GM21381 (cell line): Measurements from ENCODE around the gene TTLL9.

ENCODE experiments used
- ATAC-seq: cut with Tn5 transposase; IDR thresholded peaks from one replicate; pipeline ENCODE4 v1.9.1; 2021; ENCODE audit warnings: mild to moderate bottlenecking, moderate library complexity; ENCODE audit not compliant: unreplicated experiment

Gene TTLL9

DNA sequence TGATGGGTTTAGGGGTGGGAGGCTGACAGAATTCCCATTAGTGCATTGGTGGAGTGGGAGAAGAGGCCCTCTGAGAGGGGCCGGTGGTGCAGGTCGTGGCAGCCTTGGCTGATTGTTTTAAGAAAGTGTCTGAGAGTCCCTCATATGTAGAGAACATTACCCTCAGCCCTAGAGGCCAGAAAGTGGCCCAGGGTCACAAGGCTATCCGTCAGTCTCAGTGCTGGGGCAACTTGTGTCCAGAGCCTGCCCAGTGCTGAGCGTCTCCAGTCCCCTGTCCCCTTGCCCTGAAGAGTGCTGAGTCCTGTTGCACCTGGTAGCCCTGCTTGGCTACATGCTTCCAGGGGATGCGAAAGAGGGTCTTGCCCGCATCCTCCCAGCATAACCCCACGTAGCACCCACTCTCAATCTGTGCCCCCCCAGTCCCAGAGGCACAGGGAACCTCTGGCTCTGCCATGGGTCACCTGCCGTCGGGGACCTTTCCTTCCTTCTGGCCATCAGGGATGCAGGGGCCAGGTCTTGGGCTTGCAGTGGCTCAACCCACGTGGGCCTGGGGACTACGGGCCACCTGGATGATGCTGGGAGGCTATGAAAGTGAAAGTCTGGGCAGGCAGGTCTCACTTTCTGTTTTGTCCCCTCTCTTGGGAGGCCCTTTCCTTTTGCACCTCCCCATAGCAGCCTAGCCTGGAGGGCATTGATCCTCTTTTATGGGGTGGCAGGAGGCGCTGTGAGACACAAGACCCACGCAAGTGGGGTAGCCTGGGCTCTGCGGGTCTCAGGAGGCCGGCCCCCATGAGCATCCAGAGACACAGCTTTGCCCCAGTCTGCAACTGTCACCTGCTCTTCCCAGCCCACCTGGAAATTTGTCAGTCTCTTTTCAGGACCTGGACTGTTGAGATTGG lies 12.3 kb upstream of the TTLL9 start:
- peak; percentile 69 for ATAC-seq

GRCh38 chr20:31858760-31859083 lies 11.7 kb upstream of the TTLL9 start:
- no peak for ATAC-seq

DNA sequence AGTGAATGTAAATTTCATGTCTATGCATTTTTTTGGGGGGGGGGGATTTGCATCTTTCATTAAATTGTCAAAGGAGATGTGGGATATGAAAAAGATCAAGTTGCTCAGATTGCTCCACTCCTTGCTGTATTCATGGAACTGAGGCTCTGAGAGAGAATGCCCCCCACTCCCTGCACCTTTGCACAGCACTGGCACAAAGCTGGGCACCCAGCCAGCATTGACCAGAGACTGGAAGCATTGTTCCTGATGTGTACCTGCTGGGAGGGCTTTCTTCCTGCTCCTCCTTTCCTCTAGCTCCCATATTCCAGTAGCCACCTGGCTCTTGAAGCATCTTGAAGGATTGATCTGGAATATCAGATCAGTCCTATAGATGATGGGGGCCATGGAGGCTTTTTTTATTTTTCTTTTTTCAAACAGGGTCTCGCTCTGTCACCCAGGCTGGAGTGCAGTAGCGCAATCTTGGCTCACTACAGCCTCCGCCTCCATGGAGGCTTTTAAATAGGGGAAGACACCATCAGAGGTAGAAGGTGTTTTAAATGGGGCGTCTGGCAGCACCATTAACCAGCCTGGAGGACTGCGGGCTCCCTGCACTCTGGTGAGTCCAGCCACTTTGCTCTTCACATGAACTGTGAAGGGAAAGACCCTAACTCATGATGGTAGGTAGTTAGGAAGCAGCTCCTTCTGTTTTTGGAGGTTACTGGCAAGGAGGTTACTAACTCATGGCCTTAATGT lies 11.0 kb upstream of the TTLL9 start:
- ATAC-seq, result no peak

DNA sequence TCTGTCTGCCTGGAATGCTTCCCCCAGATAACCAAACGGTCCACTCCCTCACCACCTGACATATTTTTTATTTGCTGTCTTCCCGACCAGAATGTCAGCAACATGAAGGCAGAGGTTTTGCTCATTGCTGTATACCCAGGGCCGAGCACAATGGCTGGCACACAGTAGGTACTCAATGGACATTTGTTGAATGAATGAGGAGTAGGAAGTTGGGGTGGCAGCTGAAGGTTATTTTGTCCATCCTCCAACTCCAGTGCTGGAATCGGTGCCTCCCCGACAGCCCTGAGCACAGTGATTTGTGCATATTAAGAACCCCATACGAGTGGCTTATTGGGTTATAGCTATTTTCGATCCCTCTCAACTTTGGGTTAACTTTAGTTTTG lies 10.4 kb upstream of the TTLL9 start:
- no peak for ATAC-seq

- no peak for ATAC-seq
Measured at GRCh38 chr20:31860390-31861134, 9.9 kb upstream of the TTLL9 start.

- ATAC-seq, result no peak
Measured at GRCh38 chr20:31861135-31861384, 9.4 kb upstream of the TTLL9 start.

GRCh38 chr20:31861385-31862156 lies 8.9 kb upstream of the TTLL9 start:
- no peak for ATAC-seq

- ATAC-seq, result no peak
Measured at GRCh38 chr20:31862157-31862470, 8.3 kb upstream of the TTLL9 start.

- no peak for ATAC-seq
Measured at GRCh38 chr20:31862506-31862905, 7.9 kb upstream of the TTLL9 start.

DNA sequence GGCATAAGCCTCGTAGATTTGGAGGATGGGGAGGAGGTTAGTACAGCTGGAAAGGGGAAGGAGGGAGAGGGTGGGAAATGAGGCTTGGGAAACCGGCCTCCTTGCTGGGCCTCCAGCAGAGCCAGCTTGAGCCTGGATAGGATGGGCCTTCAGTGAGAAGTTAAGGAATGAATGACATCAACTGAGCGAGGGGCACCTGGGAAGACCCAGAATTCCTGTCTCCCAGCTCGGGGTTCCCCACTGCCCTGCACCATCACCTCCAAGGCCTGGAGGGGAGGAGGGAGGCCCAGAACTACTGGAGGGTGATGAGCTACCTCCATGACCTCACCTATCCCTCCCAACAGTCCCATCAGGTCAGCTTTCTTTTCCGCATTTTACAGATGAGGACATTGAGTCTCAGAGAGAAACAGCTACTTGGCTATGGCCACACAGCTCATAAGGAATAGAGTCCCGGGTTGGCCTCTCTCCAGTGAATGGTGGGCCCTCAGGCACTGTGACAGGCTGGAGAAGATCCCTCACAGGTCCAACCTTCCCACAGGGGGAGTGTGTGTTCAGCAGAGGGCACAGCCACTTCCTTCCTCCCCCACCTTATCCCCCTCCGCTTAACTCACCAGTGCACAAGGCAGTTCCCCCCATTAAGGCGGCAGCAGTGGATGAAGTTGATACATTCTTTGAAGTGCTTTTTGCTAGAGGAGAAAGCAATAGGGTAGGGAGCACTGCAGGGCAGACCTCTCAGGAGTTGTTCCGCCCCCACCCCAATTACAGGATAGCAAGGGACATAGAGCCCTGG lies 6.9 kb upstream of the TTLL9 start:
- no peak for ATAC-seq

DNA sequence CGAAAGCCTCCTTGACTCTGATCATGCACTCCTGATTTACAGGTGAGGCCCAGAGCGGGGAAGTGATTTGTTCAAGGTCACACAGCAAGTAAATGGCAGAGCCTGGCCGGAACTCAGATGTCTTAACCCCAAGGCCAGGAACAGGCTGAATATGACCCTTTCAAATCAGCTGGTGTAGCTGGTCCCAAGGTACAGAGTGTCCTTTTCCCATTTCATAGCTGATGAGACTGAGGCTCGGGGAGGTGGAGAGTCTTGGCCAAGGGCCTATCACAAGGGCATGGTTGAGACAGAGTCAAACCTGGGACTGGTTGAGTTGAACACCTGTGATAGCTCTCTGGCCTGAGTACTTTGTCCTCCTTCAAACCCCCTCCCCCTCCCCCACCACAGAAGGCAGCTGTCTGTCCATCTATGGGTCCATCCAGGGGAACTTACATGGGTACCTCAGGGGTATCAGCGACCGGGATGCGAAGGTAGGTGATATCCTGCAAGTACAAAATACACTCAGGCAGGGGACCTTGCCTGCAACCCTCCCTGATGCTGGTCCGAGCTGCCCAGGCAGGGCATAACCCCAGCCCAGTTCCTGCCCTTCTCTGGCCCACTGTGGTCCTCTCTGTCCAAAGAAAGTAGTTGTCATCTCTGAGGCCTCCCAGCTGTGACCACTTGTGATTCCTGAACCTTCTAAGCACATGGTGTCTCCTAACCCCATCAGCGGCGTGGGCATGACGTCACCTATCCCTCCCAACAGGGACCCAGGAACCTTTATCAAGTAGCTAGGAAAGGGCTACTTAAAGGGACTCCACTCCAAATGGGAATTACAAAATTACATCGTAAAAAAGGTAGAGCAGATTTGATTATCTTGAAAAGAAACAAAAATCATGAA lies 5.7 kb upstream of the TTLL9 start:
- ATAC-seq, result no peak

- no peak for ATAC-seq
Measured at GRCh38 chr20:31866221-31866620, 4.2 kb upstream of the TTLL9 start.

- ATAC-seq, result no peak
Measured at GRCh38 chr20:31868853-31869672, 1.4 kb upstream of the TTLL9 start.

DNA sequence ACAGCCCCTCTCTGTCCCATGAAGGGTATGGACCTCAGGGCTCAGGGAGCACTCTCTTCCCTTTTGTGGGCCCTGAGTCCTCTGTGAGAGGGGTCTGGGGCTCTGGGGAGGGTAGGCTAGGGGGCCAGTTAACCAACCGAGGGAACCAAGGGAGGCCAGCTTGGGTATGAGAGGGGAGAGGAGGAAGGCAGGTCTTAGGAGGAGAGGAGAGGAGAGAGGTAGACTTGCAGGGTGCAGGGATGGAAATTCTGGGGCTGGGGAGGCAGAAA lies 827 bp upstream of the TTLL9 start:
- no peak for ATAC-seq

- no peak for ATAC-seq
Measured at GRCh38 chr20:31870726-31871617, 538 bp downstream of the TTLL9 start.

DNA sequence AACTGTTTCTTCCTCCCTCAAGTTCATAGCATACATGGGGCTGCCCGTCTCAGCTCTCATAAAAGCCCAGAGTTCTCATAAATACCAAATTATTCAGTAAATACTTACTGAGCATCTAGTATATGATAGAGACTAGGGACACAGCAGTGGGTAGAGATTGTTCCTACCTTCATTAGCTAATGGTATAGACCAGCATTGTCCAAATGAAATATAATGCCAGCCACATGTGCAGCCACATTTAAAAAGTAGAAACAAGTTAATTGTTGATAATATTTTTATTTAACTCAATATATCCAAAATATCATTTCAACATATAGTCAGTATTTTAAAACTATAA lies 1.2 kb downstream of the TTLL9 start:
- no peak for ATAC-seq

DNA sequence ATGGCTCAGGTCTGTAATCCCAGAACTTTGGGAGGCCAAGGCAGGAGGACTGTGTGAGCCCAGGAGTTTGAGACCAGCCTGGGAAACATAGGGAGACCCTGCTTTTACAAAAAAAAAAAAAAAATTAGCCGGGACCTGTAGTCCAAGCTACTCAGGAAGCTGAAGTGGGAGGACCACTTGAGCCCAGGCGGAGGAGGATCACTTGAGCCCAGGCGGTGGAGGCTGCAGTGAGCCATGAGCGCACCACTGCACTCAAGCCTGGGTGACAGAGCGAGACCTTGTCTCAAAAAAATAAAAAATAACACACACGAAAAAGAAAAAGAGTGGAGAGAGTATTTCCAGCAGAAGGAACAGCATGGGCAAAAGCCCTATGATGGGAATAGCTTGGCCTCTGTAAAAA lies 2.0 kb downstream of the TTLL9 start:
- ATAC-seq, result no peak

DNA sequence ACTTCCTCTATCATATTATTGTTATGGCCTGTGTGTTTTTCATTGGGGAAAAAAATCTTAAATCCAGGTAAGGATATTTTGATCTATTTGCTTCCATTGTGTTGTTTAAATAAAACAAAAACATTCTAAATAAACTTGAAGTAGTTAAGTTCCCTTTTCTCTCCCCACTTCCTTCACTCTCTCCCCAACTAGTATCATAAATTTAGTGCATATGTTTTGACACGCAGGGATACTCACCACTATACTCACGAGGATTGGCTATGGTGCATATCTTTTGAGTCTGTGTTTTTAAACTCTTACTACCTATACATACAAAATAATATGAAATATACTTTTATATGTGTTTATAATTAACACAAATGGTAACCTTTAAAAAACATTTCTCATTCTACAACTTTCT lies 5.2 kb downstream of the TTLL9 start:
- no peak for ATAC-seq
